ENCODE data around the gene DNAJB12.
"Not testable (repeated sequence)": the region's sequence is repeated elsewhere in the genome, so short reads cannot be mapped to it uniquely, and the experiment has no call there.

Gene DNAJB12

GRCh38 chr10:72331575-72332422 lies 22.9 kb downstream of the DNAJB12 start:
- DNase-seq (ENCODE audit: low read depth, low spot score), result peak; percentile 98

- no peak for DNase-seq (ENCODE audit: low read depth, low spot score)
Observed at GRCh38 chr10:72330069-72330426, 24.7 kb downstream of the DNAJB12 start.

- no peak for DNase-seq (ENCODE audit: low read depth, low spot score)
Observed at GRCh38 chr10:72329290-72330068, 25.2 kb downstream of the DNAJB12 start.

- DNase-seq (ENCODE audit: low read depth, low spot score), result no peak
Observed at GRCh38 chr10:72328829-72329204, 25.9 kb downstream of the DNAJB12 start.

GRCh38 chr10:72328045-72328828 lies 26.5 kb downstream of the DNAJB12 start:
- DNase-seq (ENCODE audit: low read depth, low spot score), result peak; percentile 82

GRCh38 chr10:72326665-72327603 lies 27.8 kb downstream of the DNAJB12 start:
- DNase-seq (ENCODE audit: low read depth, low spot score), result not testable (repeated sequence)

- not testable (repeated sequence) for DNase-seq (ENCODE audit: low read depth, low spot score)
Observed at GRCh38 chr10:72325243-72326175, 29.2 kb downstream of the DNAJB12 start.

- no peak for DNase-seq (ENCODE audit: low read depth, low spot score)
Observed at GRCh38 chr10:72323771-72324191, 30.9 kb downstream of the DNAJB12 start.

GRCh38 chr10:72323108-72323749 lies 31.5 kb downstream of the DNAJB12 start:
- DNase-seq (ENCODE audit: low read depth, low spot score), result no peak

- no peak for DNase-seq (ENCODE audit: low read depth, low spot score)
Observed at GRCh38 chr10:72322280-72323058, 32.2 kb downstream of the DNAJB12 start.

- no peak for DNase-seq (ENCODE audit: low read depth, low spot score)
Observed at GRCh38 chr10:72322030-72322279, 32.8 kb downstream of the DNAJB12 start.

- DNase-seq (ENCODE audit: low read depth, low spot score), result no peak
Observed at GRCh38 chr10:72321248-72322029, 33.3 kb downstream of the DNAJB12 start.

GRCh38 chr10:72320676-72321247 lies 34.0 kb downstream of the DNAJB12 start:
- peak; percentile 82 for DNase-seq (ENCODE audit: low read depth, low spot score)

GRCh38 chr10:72319416-72320254 lies 35.1 kb downstream of the DNAJB12 start:
- DNase-seq (ENCODE audit: low read depth, low spot score), result peak; percentile 93

GRCh38 chr10:72318418-72319262 lies 36.1 kb downstream of the DNAJB12 start:
- DNase-seq (ENCODE audit: low read depth, low spot score), result no peak

Measured in astrocyte of the hippocampus (primary cell).